ENCODE data around the gene TTC7B.

DNA sequence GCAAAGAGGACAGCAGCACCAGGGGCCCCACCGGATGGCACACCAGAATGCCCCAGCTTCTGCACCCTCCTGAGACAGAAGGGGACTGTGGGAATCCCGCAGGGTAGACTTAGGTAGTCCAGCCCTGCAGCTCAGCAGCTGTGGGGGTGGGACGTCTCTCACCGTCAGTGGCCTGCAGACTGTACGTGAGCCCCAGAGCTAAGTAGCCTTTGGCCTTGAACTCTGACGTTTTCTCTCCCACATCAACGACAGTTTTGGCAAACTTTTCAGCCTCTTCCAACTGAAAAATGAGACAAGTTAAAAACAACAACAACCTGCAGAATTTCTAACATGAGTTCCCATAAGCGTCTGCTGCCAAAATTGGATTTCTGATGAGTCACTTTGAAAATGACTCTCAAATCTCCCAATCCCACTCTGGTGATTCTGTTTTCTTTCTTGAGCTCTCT lies 161.4 kb downstream of the TTC7B start:
- TF ChIP-seq, protein P1, sequence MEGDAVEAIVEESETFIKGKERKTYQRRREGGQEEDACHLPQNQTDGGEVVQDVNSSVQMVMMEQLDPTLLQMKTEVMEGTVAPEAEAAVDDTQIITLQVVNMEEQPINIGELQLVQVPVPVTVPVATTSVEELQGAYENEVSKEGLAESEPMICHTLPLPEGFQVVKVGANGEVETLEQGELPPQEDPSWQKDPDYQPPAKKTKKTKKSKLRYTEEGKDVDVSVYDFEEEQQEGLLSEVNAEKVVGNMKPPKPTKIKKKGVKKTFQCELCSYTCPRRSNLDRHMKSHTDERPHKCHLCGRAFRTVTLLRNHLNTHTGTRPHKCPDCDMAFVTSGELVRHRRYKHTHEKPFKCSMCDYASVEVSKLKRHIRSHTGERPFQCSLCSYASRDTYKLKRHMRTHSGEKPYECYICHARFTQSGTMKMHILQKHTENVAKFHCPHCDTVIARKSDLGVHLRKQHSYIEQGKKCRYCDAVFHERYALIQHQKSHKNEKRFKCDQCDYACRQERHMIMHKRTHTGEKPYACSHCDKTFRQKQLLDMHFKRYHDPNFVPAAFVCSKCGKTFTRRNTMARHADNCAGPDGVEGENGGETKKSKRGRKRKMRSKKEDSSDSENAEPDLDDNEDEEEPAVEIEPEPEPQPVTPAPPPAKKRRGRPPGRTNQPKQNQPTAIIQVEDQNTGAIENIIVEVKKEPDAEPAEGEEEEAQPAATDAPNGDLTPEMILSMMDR (IDR thresholded peaks at IDR 0.05 in 4 of 5, conservative IDR thresholded peaks at IDR 0.05 in 1 of 5), result no peak
- no peak for TF ChIP-seq POLR2A (IDR thresholded peaks at IDR 0.05)

All from gastrocnemius medialis (tissue), 4 donors.